DMS153 treated with DMSO at 0.1 percent for 48 hours (cell line): ENCODE data around the gene KDM1B.
"Not testable (repeated sequence)": the region's sequence is repeated elsewhere in the genome, so short reads cannot be mapped to it uniquely, and the experiment has no call there.

Experiments used
- DNase-seq: peaks from one replicate; lab custom pipeline; 2025; ENCODE audit not compliant: unreplicated experiment; lab: John Stamatoyannopoulos, UW

Gene KDM1B

DNA sequence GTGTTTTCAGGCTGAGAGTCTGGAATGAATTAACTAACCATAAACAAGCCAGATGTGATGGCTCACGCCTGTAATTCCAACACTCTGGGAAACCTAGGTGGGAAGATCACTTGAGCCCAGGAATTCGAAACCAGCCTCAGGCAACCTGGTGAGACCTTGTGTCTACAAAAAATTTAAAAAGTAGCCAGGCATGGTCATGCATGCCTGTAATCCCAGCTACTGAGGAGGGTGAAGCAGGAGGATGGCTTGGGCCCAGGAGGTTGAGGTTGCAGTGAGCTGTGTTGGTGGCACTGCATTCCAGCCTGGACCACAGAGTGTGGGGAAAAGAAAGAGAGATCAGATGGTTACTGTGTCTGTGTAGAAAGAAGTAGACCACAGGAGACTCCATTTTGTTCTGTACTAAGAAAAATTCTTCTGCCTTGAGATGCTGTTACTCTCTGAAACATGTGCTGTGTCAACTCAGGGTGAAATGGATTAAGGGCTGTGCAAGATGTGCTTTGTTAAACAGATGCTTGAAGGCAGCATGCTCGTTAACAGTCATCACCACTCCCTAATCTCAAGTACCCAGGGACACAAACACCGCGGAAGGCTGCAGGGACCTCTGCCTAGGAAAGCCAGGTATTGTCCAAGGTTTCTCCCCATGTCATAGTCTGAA is 71.4 kb downstream of the KDM1B start:
- not testable (repeated sequence) for DNase-seq

- DNase-seq = not testable (repeated sequence)
Measured at GRCh38 chr6:18227166-18227565, 71.9 kb downstream of the KDM1B start.

DNA sequence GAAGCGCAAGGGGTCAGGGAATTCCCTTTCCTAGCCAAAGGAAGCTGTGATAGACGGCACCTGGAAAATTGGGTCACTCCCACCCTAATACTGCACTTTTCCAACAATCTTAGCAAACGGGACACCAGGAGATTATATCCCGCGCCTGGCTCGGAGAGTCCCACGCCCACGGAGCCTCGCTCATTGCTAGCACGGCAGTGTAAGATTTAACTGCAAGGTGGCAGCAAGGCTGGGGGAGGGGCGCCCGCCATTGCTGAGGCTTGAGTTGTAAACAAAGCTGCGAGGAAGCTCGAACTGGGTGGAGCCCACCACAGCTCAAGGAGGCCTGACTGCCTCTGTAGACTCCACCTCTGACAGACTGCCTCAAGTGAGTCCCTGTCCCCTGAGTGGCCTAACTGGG is 73.4 kb downstream of the KDM1B start:
- not testable (repeated sequence) for DNase-seq

GRCh38 chr6:18231856-18232255 is 76.6 kb downstream of the KDM1B start:
- DNase-seq = not testable (repeated sequence)

- DNase-seq = not testable (repeated sequence)
Measured at GRCh38 chr6:18233770-18234169, 78.5 kb downstream of the KDM1B start.

GRCh38 chr6:18234564-18234963 is 79.3 kb downstream of the KDM1B start:
- no peak for DNase-seq

DNA sequence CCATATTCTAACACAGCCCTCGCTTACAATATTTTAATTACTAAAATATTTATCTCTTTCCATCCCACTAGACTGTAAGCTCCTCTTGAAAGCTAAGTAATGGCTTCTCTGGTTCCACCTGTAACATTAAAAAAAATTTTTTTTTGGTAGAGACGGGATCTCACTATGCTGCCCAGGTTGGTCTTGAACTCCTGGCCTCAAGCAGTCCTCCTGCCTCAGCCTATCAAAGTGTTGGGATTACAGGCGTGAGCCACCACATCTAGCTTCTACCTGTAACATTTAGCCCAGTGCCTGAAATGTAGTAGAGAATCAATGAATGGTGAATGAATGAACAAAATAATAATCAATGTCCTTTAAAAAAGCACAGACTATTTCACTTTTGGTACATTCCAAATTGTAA is 80.3 kb downstream of the KDM1B start:
- DNase-seq = no peak

GRCh38 chr6:18237167-18237566 is 81.9 kb downstream of the KDM1B start:
- DNase-seq = no peak

- no peak for DNase-seq
Measured at GRCh38 chr6:18240230-18240629, 85.0 kb downstream of the KDM1B start.

DNA sequence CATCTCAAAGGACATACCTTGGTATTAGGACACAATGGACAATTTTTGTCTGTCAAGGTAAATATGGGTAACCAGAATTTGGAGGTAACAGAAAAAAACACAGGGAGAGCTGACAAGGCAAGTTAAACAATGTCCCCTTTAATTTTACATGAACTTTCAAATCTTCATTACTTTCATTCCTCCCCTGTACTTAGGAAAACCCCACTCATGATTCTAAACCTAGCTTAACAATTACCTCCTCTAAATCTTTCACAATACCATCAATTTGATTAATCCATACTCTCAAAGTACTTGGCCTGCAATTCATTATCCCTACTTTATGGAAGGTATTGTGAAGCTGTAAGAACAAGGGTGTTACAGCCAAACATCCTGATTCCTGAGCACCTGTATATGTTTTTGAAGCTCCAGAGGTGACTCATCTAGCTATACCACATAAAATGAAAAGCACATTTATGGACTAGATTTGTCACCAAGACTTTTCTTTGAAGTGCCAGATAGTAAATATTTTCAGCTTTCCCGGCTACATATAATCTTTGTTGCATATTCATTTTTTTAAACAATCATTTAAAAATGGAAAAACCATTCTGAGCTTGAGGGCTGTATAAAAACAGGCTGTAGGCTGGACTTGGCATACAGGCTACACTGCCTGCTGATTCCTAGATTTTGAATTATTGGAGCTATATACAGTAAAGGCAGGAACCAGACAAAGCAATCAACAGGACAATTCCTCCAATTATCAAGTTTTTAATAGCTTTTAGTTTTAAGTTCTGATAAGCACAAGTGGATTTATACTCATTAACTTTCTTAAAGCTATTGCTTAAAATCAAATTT is 86.2 kb downstream of the KDM1B start:
- no peak for DNase-seq

DNA sequence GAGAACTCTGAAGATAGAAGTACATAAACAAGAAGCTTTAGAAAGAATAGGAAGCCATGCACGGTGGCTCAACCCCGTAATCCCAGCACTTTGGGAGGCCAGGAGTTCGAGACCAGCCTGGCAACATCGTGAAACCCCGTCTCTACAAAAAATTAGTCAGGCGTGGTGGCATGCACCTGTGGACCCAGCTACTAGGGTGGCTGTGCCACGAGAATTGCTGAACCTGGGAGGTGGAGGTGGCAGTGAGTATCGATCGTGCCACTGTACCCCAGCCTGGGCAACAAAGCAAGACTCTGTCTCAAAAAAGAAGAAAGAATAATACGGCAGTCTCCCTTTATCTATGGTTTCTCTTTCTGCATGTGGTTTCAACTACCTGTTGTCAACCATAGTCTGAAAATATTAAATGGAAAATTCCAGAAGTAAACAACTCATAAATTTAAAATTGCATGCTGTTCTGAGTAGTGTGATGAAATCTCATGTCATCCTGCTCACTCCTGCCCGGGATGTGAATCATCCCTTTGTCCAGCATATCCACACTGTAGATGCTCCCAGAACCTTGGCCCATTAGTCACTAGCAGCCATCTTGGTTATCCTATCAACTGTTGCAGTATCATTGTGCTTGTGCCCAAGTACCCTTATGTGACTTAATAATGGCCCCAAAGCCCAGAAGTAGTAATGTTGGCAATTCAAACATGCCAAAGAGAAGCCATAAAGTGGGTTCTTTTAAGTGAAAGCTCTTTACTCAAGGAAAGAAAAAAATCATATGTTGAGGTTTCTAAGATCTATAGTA is 87.0 kb downstream of the KDM1B start:
- no peak for DNase-seq

DNA sequence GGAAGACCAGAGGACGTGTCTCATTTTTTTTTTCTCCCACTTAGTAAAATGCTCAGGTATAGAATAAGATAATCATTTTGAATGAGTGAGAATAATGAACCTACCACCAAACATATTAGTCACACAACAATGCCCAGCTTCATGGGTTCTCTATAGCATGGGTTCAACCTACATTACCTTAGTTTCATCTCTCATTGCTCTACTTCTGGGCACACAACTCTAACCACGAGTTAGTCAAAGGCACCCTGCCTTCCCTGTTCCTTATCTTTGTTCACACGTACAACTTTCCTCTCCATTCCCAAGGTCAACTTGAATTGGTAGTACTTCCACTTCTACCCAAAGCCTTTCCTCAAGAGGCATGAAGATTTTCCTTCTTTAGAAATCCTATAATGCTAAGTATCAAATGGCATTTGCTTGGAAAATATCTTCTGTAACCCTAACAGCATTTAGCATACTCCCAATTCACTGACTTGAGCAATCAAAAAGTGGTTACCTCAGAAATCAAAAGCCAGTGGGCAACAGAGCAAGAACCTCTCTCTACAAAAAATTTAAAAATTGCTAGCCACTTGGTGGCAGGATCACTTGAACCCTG is 88.2 kb downstream of the KDM1B start:
- no peak for DNase-seq

DNA sequence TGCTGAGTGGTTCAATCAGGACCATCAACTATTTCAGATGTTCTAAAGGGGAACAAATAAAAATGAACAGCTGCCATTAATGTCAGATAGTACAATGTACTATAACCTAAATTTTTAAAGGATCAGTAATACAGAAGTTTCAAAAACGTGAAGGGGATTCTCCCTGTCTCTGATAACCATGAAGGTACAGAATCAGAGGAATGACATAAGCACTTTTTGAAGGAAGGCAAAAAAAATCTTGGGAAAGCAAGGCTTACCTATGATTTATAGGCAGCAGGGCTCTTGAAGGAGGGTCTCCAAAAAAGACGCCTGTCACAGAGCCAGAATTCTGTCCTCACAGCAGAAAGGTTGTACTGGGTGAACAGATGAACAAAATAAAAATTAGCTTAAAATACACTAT is 89.0 kb downstream of the KDM1B start:
- no peak for DNase-seq

GRCh38 chr6:18245079-18245478 is 89.9 kb downstream of the KDM1B start:
- DNase-seq = no peak

GRCh38 chr6:18245642-18246041 is 90.4 kb downstream of the KDM1B start:
- DNase-seq = no peak

- DNase-seq = no peak
Measured at GRCh38 chr6:18246205-18246604, 91.0 kb downstream of the KDM1B start.

GRCh38 chr6:18247002-18247401 is 91.8 kb downstream of the KDM1B start:
- DNase-seq = no peak

- no peak for DNase-seq
Measured at GRCh38 chr6:18248698-18249097, 93.5 kb downstream of the KDM1B start.

DNA sequence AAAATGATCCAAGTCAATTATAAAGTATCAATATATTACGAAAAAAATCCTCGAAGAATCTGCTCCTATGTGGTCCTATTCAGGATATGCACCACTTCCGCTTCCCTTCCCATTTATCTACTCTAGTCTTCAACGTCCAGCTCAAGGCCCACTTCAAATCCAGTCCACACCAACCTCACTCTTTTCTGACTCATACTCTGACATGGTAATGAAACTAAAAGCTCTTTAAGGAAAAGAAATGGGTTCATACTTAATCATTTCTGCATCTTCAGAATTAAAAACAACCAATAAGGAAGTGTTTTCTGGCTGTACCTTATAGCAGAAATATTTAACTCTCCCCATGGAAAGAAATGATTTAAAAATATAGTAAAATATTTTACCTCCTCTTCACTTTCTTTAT is 94.0 kb downstream of the KDM1B start:
- no peak for DNase-seq

DNA sequence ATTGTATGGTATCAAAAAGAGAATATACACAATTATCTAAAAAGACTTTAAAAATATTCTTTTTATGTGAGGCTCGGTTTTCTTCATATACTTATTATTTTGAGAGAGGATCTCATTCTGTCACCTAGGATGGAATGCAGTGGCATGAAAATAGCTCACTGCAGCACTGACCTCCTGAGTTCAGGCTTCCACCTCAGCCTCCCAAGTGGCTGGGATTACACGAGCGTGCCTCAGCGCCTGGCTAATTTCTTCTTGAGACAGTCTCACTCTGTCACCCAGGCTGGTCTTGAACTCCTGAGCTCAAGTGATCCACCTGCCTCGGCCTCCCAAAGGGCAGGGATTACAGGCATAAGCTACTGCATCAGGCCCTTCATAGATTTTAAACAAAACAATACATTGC is 98.4 kb downstream of the KDM1B start:
- no peak for DNase-seq

- DNase-seq = no peak
Measured at GRCh38 chr6:18254793-18255192, 99.6 kb downstream of the KDM1B start.
